H1 (cell line): ENCODE data around the gene ZNF33B. TPM values are rescaled to one million over a fixed set of nuclear protein-coding genes. Genes with fewer than 3 reads are reported as not detected.
A peak's percentile ranks its signal among the peaks of the same experiment; 100 is the strongest.

ENCODE experiments used
- ATF2 ChIP-seq: IDR thresholded peaks from 2 replicates; pipeline ENCODE4 v1.6.1; 2012; ENCODE audit warnings: low read length, inconsistent platforms
- CBX5 ChIP-seq: fragments of 300-800, 300-1000 bp; sonication (generic); IDR thresholded peaks from 2 replicates; pipeline ENCODE4 v1.7.1; 2016; ENCODE audit warnings: antibody characterized with exemption, low read length, low read depth
- CHD2 ChIP-seq: IDR thresholded peaks from 2 replicates; pipeline ENCODE4 v1.6.1; 2012; ENCODE audit warnings: low read length, improper control_type of control experiment
- CREB1 ChIP-seq: IDR thresholded peaks from 2 replicates; pipeline ENCODE4 v1.6.1; 2012; ENCODE audit warnings: inconsistent platforms
- EZH2 ChIP-seq: fragments of 200-600 bp; sonication (generic); IDR thresholded peaks from 2 replicates; pipeline ENCODE4 v1.7.1; 2012; ENCODE audit warnings: low read depth, mild to moderate bottlenecking, moderate library complexity, low read length, inconsistent platforms; ENCODE audit not compliant: severe bottlenecking
- FOSL1 ChIP-seq: IDR thresholded peaks from 2 replicates; pipeline ENCODE4 v1.6.1; 2011; ENCODE audit warnings: mild to moderate bottlenecking, low read depth, low read length, moderate library complexity; ENCODE audit not compliant: insufficient read depth
- GABPA ChIP-seq: IDR thresholded peaks from 2 replicates; pipeline ENCODE4 v1.6.1; 2011; ENCODE audit warnings: mild to moderate bottlenecking, low read length, moderate library complexity, borderline replicate concordance; ENCODE audit not compliant: insufficient read depth
- GTF2F1 ChIP-seq: IDR thresholded peaks from 2 replicates; pipeline ENCODE4 v1.6.1; 2012; ENCODE audit warnings: low read depth, low read length, improper control_type of control experiment, borderline replicate concordance
- KDM5A ChIP-seq: fragments of 200-600 bp; IDR thresholded peaks from 2 replicates; pipeline ENCODE4 v1.7.1; 2012; ENCODE audit warnings: mild to moderate bottlenecking, low read length, inconsistent platforms, mixed read lengths
- POLR2A ChIP-seq, 2 experiments: IDR thresholded peaks; 1 replicate in 1 of 2; 2 replicates in 1 of 2; pipeline ENCODE4 v1.6.1; 2011; ENCODE audit warnings: low read depth in 2 of 2, low read length in 2 of 2, mild to moderate bottlenecking in 2 of 2; ENCODE audit errors: control extremely low read depth in 1 of 2
- RFX5 ChIP-seq: IDR thresholded peaks from 2 replicates; pipeline ENCODE4 v1.6.1; 2011; ENCODE audit warnings: low read depth, low read length, improper control_type of control experiment, borderline replicate concordance
- SAP30 ChIP-seq: fragments of 300-600 bp; sonication (generic); IDR thresholded peaks from 2 replicates; pipeline ENCODE4 v1.7.1; 2012; ENCODE audit warnings: low read length, moderate library complexity, mild to moderate bottlenecking, inconsistent platforms; ENCODE audit not compliant: insufficient read depth, insufficient replicate concordance
- SIN3A ChIP-seq, 2 experiments: IDR thresholded peaks in 1 of 2; conservative IDR thresholded peaks in 1 of 2; 2 replicates each; pipeline ENCODE4 v1.6.1; 2011 to 2012; ENCODE audit warnings: low read length in 2 of 2, improper control_type of control experiment in 1 of 2, low read depth in 1 of 2, mild to moderate bottlenecking in 1 of 2
- SP4 ChIP-seq: IDR thresholded peaks from 2 replicates; pipeline ENCODE4 v1.6.1; 2012; ENCODE audit warnings: low read length, inconsistent platforms
- TAF7 ChIP-seq: optimal IDR thresholded peaks from 2 replicates; pipeline ENCODE3; 2011; ENCODE audit warnings: low read depth, mild to moderate bottlenecking, inconsistent platforms, low read length, moderate library complexity, borderline replicate concordance
- polyA plus RNA-seq, 7 experiments: library from polyadenylated mRNA; depleted of rRNA in 3 of 7; stranded (reverse) in 5 of 7; unstranded in 2 of 7; fragments of >200 nt in 5 of 7; fragments of 200-250 nt in 2 of 7; gene quantifications; 1 replicate in 5 of 7; 2 replicates in 1 of 7; 4 replicates in 1 of 7; pipeline versions ENCODE4 v1.2.1 to v1.2.3, GENCODE V29; 2011 to 2013; ENCODE audit warnings: missing spikeins in 2 of 7, mixed read lengths in 2 of 7
- total RNA-seq: library from RNA; stranded (reverse); fragmentation: NEBNext Ultra II Directional; extraction: Animal tissue kit (Norgen Biotek cat#: 25700); gene quantifications from 2 replicates; pipeline ENCODE4 v1.2.1, GENCODE V29; 2021
- TF ChIP-seq, protein P1 (sequence below): IDR thresholded peaks from 2 replicates; pipeline ENCODE4 v1.6.1; 2011; ENCODE audit warnings: low read length, improper control_type of control experiment
- TF ChIP-seq, protein P2 (sequence below), 3 experiments: IDR thresholded peaks; 1 replicate in 2 of 3; 2 replicates in 1 of 3; pipeline versions ENCODE4 v1.5.1 to v1.6.1; 2011; ENCODE audit warnings: low read length in 3 of 3, mild to moderate bottlenecking in 3 of 3, inconsistent platforms in 2 of 3, low read depth in 1 of 3, moderate library complexity in 1 of 3; ENCODE audit not compliant: insufficient read depth in 1 of 3; ENCODE audit errors: control extremely low read depth in 1 of 3
- TF ChIP-seq, protein P3 (sequence below): IDR thresholded peaks from 2 replicates; pipeline ENCODE4 v1.6.1; 2012; ENCODE audit warnings: inconsistent platforms

Gene ZNF33B
- total and polyA plus RNA-seq, 2 of the 8 experiments (the other 6 are each of a cell fraction or from before 2014, with no cell fraction given) = 10.7 to 33.4 TPM

DNA sequence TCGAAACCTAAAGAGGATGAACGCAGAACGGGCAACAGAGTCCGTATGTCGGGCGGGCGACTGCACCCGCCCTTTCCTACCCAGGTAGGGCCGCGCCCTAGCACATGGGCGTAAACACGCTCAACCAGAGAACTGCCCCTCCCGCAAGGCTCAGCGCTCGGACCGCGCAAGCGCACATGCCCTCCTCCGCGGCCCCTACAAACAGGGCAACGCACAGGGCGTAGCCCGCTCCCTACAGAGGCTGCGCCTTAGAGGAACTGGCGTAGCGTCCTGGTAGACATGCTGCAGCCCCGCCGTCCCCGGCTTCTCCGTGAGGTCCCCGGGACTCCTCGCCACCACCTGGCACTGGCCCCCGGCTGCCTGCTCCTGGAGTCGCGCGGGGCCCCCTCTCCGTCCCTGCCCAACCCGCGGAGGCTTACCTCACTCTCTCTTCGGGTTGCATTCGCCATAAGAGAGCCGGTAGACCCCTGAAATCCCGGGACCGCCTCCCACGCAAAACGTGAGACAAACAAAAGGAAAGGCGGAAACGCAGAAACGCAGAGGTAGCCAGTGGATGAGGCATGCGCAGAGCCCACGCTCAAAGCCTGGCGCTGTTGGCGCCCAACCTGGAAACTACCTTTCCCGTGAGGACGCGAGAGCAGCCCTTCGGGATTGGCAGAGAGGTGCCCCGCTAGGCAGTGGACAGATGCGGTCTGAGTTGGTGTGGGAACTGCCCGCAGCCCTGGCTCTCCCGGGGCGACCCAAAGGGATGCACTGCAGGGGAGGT, at the start of gene ZNF33B (continued):
- TF ChIP-seq EZH2 (no peak), KDM5A (no peak), ATF2 (no peak), TAF7 (peak; percentile 91), GABPA (no peak), CBX5 (no peak), SAP30 (peak; percentile 76), CREB1 (no peak), SIN3A (conservative IDR thresholded peaks at IDR 0.05 in 1 of 2, IDR thresholded peaks at IDR 0.05 in 1 of 2; ENCODE audit: low read depth in 1 of 2, low read length in 2 of 2) (no peak; a peak in 1 of 4 replicates), POLR2A (IDR thresholded peaks at IDR 0.05; ENCODE audit: control extremely low read depth in 1 of 2, low read depth in 2 of 2, low read length in 2 of 2) (peak; percentile 86 to 90), FOSL1 (no peak; the same call in 1 of the 2 replicates), SP4 (no peak), RFX5 (no peak), GTF2F1 (0 out of 2 replicates have a peak, but pooled peaks have one; percentile 51), CHD2 (peak; percentile 64)
- TF ChIP-seq, protein P1, sequence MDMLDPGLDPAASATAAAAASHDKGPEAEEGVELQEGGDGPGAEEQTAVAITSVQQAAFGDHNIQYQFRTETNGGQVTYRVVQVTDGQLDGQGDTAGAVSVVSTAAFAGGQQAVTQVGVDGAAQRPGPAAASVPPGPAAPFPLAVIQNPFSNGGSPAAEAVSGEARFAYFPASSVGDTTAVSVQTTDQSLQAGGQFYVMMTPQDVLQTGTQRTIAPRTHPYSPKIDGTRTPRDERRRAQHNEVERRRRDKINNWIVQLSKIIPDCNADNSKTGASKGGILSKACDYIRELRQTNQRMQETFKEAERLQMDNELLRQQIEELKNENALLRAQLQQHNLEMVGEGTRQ = no peak
- TF ChIP-seq, protein P2, sequence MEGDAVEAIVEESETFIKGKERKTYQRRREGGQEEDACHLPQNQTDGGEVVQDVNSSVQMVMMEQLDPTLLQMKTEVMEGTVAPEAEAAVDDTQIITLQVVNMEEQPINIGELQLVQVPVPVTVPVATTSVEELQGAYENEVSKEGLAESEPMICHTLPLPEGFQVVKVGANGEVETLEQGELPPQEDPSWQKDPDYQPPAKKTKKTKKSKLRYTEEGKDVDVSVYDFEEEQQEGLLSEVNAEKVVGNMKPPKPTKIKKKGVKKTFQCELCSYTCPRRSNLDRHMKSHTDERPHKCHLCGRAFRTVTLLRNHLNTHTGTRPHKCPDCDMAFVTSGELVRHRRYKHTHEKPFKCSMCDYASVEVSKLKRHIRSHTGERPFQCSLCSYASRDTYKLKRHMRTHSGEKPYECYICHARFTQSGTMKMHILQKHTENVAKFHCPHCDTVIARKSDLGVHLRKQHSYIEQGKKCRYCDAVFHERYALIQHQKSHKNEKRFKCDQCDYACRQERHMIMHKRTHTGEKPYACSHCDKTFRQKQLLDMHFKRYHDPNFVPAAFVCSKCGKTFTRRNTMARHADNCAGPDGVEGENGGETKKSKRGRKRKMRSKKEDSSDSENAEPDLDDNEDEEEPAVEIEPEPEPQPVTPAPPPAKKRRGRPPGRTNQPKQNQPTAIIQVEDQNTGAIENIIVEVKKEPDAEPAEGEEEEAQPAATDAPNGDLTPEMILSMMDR (IDR thresholded peaks at IDR 0.05; ENCODE audit: control extremely low read depth in 1 of 3, insufficient read depth in 1 of 3, low read depth in 1 of 3, low read length in 3 of 3) = no peak
- TF ChIP-seq, protein P3, sequence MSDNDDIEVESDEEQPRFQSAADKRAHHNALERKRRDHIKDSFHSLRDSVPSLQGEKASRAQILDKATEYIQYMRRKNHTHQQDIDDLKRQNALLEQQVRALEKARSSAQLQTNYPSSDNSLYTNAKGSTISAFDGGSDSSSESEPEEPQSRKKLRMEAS = peak; percentile 88
